ENCODE measurements around the gene RAVER1. TPM values are rescaled to one million over a fixed set of nuclear protein-coding genes. Genes with fewer than 3 reads are reported as not detected.

The RAVER1 gene
- total and polyA plus RNA-seq, 2 donors (not counting 3 experiments of a cell fraction or from before 2014, with no cell fraction given) = 5.2 to 47.6 TPM

DNA sequence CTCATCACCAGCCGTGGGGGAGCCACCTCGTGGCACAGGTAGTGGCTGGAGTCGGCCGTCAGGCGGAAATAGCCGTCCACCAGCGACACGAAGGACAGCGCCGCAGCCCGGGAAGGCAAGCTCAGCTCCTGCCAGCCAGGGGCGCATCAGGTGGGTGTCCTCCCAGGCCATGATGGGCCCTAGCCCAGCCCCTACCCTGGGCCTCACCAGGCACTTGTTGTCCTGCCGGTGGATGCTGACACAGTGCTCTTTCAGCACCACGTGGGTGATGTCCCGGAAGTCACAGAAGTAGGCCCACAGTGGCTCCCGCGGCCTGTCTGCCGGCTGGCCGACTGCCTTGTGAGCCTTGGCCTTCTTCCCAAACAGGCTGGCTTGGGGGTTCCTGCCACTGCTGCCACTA lies 31.3 kb upstream of the RAVER1 start:
- FAIRE-seq = no peak
- DNase-seq (ENCODE audit: low read depth, low spot score) = no peak
- Histone ChIP-seq H3K9me1 (replicated peaks; ENCODE audit: control insufficient read depth, extremely low read depth, insufficient read depth, low read length) (no peaks in the 10 kb centered on the region), H3K36me3 (ENCODE audit: control insufficient read depth in 2 of 2, extremely low read depth in 1 of 2, insufficient read depth in 2 of 2, low read length in 2 of 2) (peaks cover 6 to 49% of the 10 kb centered on the region in 2 experiments), H3K9me3 (replicated peaks; ENCODE audit: control insufficient read depth, insufficient read depth, low read length) (no peaks in the 10 kb centered on the region), H3K79me2 (ENCODE audit: control insufficient read depth, insufficient read depth, low read length) (no peaks in the 10 kb centered on the region), H3K4me1 (ENCODE audit: control insufficient read depth, extremely low read depth, insufficient read depth, low read length) (no peaks in the 10 kb centered on the region), H3K27me3 (ENCODE audit: control insufficient read depth in 2 of 2, insufficient read depth in 2 of 2, low read length in 2 of 2) (no peaks in the 10 kb centered on the region), H4K20me1 (replicated peaks; ENCODE audit: control insufficient read depth, extremely low read depth, insufficient read depth, low read length) (no peaks in the 10 kb centered on the region), H3K4me2 (ENCODE audit: insufficient read depth, low read length) (no peak overlapping the region), H3K4me3 (replicated peaks in 1 of 3; ENCODE audit: insufficient read depth in 1 of 3, low read depth in 1 of 3, low read length in 3 of 3) (no peak overlapping the region), H3K27ac (ENCODE audit: insufficient read depth, low read depth, low read length) (no peak overlapping the region), H2AFZ (ENCODE audit: low read depth, low read length) (no peak overlapping the region), H3K9ac (replicated peaks; ENCODE audit: extremely low read depth, insufficient read depth, low read length) (no peak overlapping the region)
- dilution Hi-C loops (cut with MboI; ENCODE audit: extremely low pct_ligation_motif_present, low sequenced_read_pairs) (no loop called here), intact Hi-C loops (cut with micrococcal nuclease) (no loop called here)
- ChIA-PET CTCF (no interaction called here), POLR2A (no interaction called here)
- TF ChIP-seq, protein P1, sequence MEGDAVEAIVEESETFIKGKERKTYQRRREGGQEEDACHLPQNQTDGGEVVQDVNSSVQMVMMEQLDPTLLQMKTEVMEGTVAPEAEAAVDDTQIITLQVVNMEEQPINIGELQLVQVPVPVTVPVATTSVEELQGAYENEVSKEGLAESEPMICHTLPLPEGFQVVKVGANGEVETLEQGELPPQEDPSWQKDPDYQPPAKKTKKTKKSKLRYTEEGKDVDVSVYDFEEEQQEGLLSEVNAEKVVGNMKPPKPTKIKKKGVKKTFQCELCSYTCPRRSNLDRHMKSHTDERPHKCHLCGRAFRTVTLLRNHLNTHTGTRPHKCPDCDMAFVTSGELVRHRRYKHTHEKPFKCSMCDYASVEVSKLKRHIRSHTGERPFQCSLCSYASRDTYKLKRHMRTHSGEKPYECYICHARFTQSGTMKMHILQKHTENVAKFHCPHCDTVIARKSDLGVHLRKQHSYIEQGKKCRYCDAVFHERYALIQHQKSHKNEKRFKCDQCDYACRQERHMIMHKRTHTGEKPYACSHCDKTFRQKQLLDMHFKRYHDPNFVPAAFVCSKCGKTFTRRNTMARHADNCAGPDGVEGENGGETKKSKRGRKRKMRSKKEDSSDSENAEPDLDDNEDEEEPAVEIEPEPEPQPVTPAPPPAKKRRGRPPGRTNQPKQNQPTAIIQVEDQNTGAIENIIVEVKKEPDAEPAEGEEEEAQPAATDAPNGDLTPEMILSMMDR (IDR thresholded peaks at IDR 0.05; ENCODE audit: extremely low read depth in 1 of 2, insufficient read depth in 1 of 2, low read depth in 1 of 2, low read length in 2 of 2) = no peak
- TF ChIP-seq MYC (IDR thresholded peaks at IDR 0.05; ENCODE audit: low read depth, low read length) (no peak), JUN (IDR thresholded peaks at IDR 0.05; ENCODE audit: borderline replicate concordance, insufficient read depth, insufficient read length, low read depth) (no peak), EZH2 (IDR thresholded peaks at IDR 0.05; ENCODE audit: borderline replicate concordance, low read depth, low read length, severe bottlenecking) (no peak)
- no TSS peak for BruUV-seq (replicated peaks)

DNA sequence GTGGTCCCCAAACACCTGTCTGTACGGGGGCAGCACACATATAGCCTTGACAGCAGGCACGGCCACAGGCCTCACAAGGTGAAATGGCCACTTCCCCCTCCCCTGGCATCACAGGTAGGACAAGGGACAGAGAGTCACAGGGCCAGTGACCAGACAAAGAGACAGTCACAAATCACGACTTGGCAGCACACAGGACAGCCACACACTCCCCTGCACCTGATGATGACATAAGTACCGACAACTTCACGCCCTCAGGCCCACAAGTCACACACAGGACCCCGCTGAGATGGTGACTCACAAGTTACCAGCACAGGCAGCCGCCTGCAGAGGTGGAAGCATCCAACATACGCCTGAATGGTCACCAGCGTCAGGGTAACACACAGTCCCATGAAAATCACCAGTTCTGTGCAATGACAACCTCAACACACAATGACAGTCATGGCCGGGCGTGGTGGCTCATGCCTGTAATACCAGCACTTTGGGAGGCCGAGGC lies 30.5 kb upstream of the RAVER1 start:
- Histone ChIP-seq H2AFZ (ENCODE audit: low read depth, low read length) (no peak overlapping the region), H3K9me1 (replicated peaks; ENCODE audit: control insufficient read depth, extremely low read depth, insufficient read depth, low read length) (no peaks in the 10 kb centered on the region), H3K27ac (ENCODE audit: insufficient read depth, low read depth, low read length) (no peak overlapping the region), H3K36me3 (ENCODE audit: control insufficient read depth in 2 of 2, extremely low read depth in 1 of 2, insufficient read depth in 2 of 2, low read length in 2 of 2) (peaks cover 6 to 50% of the 10 kb centered on the region in 2 experiments), H3K79me2 (ENCODE audit: control insufficient read depth, insufficient read depth, low read length) (no peaks in the 10 kb centered on the region), H3K4me3 (replicated peaks in 1 of 3; ENCODE audit: insufficient read depth in 1 of 3, low read depth in 1 of 3, low read length in 3 of 3) (no peak overlapping the region), H3K4me2 (ENCODE audit: insufficient read depth, low read length) (no peak overlapping the region), H3K9me3 (replicated peaks; ENCODE audit: control insufficient read depth, insufficient read depth, low read length) (no peaks in the 10 kb centered on the region), H4K20me1 (replicated peaks; ENCODE audit: control insufficient read depth, extremely low read depth, insufficient read depth, low read length) (no peaks in the 10 kb centered on the region), H3K27me3 (ENCODE audit: control insufficient read depth in 2 of 2, insufficient read depth in 2 of 2, low read length in 2 of 2) (no peaks in the 10 kb centered on the region), H3K9ac (replicated peaks; ENCODE audit: extremely low read depth, insufficient read depth, low read length) (no peak overlapping the region), H3K4me1 (ENCODE audit: control insufficient read depth, extremely low read depth, insufficient read depth, low read length) (no peaks in the 10 kb centered on the region)
- POLR2A ChIA-PET = no interaction called here
- CTCF ChIA-PET = no interaction called here
- intact Hi-C loops (cut with micrococcal nuclease) (no loop called here), dilution Hi-C loops (cut with MboI; ENCODE audit: extremely low pct_ligation_motif_present, low sequenced_read_pairs) (no loop called here)
- FAIRE-seq = no peak
- TF ChIP-seq GATA2 (IDR thresholded peaks at IDR 0.05; ENCODE audit: insufficient read depth, insufficient read length, low read depth, low read length) (no peak), MYC (IDR thresholded peaks at IDR 0.05; ENCODE audit: low read depth, low read length) (no peak), POLR2AphosphoS5 (IDR thresholded peaks at IDR 0.05; ENCODE audit: insufficient read depth, low read depth, low read length) (no peak), EZH2 (IDR thresholded peaks at IDR 0.05; ENCODE audit: borderline replicate concordance, low read depth, low read length, severe bottlenecking) (no peak), FOS (IDR thresholded peaks at IDR 0.05; ENCODE audit: borderline replicate concordance, insufficient read depth, low read length) (no peak), POLR2A (IDR thresholded peaks at IDR 0.05; ENCODE audit: low read depth, low read length) (no peak), JUN (IDR thresholded peaks at IDR 0.05; ENCODE audit: borderline replicate concordance, insufficient read depth, insufficient read length, low read depth) (no peak)
- TF ChIP-seq, protein P1 (IDR thresholded peaks at IDR 0.05; ENCODE audit: extremely low read depth in 1 of 2, insufficient read depth in 1 of 2, low read depth in 1 of 2, low read length in 2 of 2) = no peak
- TF ChIP-seq, protein P2, sequence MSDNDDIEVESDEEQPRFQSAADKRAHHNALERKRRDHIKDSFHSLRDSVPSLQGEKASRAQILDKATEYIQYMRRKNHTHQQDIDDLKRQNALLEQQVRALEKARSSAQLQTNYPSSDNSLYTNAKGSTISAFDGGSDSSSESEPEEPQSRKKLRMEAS (IDR thresholded peaks at IDR 0.05; ENCODE audit: insufficient read depth, insufficient read length) = no peak
- BruUV-seq (replicated peaks) = no TSS peak
- no peak for DNase-seq (ENCODE audit: low read depth, low spot score)

Measured in endothelial cell of umbilical vein (primary cell).